GM23338 (cell line): ENCODE results near the gene EIF1B.

Experiments used
- CREB1 ChIP-seq: fragments of 250-450 bp; sonication (Bioruptor Pico); IDR thresholded peaks from 2 replicates; pipeline ENCODE4 v1.5.0; 2020; ENCODE audit warnings: low read depth, mild to moderate bottlenecking, moderate library complexity
- ETS1 ChIP-seq: IDR thresholded peaks from 2 replicates; pipeline ENCODE4 v1.6.1; 2016; ENCODE audit warnings: antibody characterized with exemption
- EZH2 ChIP-seq: fragments of 200-600 bp; sonication (generic); IDR thresholded peaks from one replicate; pipeline ENCODE4 v1.8.0; 2017; ENCODE audit warnings: antibody characterized with exemption, mild to moderate bottlenecking, low read depth; ENCODE audit not compliant: unreplicated experiment
- EZH2phosphoT487 ChIP-seq: fragments of 200-600 bp; sonication (generic); IDR thresholded peaks from one replicate; pipeline ENCODE4 v1.8.1; 2018; ENCODE audit warnings: antibody characterized with exemption; ENCODE audit not compliant: unreplicated experiment
- JUNB ChIP-seq: IDR thresholded peaks from one replicate; pipeline ENCODE4 v1.6.1; 2016; ENCODE audit warnings: antibody characterized with exemption; ENCODE audit not compliant: unreplicated experiment
- NANOG ChIP-seq: IDR thresholded peaks from 2 replicates; pipeline ENCODE4 v1.6.1; 2016; ENCODE audit warnings: antibody characterized with exemption, borderline replicate concordance
- POLR2AphosphoS5 ChIP-seq: IDR thresholded peaks from 2 replicates; pipeline ENCODE4 v1.6.1; 2016; ENCODE audit warnings: antibody characterized with exemption, low read depth
- REST ChIP-seq: IDR thresholded peaks from one replicate; pipeline ENCODE4 v1.6.1; 2018; ENCODE audit warnings: antibody characterized with exemption; ENCODE audit not compliant: unreplicated experiment
- STAT1 ChIP-seq: IDR thresholded peaks from one replicate; pipeline ENCODE4 v1.6.1; 2016; ENCODE audit warnings: antibody characterized with exemption; ENCODE audit not compliant: unreplicated experiment
- ZNF331 ChIP-seq: fragments of 250-450 bp; sonication (Bioruptor Pico); IDR thresholded peaks from 2 replicates; pipeline ENCODE4 v1.5.0; 2020; ENCODE audit warnings: low read depth, mild to moderate bottlenecking, moderate library complexity
- ZNF462 ChIP-seq: fragments of 250-450 bp; sonication (Bioruptor Pico); IDR thresholded peaks from 2 replicates; pipeline ENCODE4 v1.5.0; 2020; ENCODE audit warnings: mild to moderate bottlenecking, moderate library complexity
- TF ChIP-seq, protein P1 (sequence below), 2 experiments: fragments of 200-600 bp in 1 of 2; sonication (generic) in 1 of 2; conservative IDR thresholded peaks; 2 replicates each; pipeline versions ENCODE4 v1.5.1 to v1.6.1; 2016 to 2017; ENCODE audit warnings: antibody characterized with exemption in 2 of 2, low read depth in 2 of 2, mild to moderate bottlenecking in 2 of 2, moderate library complexity in 1 of 2

DNA sequence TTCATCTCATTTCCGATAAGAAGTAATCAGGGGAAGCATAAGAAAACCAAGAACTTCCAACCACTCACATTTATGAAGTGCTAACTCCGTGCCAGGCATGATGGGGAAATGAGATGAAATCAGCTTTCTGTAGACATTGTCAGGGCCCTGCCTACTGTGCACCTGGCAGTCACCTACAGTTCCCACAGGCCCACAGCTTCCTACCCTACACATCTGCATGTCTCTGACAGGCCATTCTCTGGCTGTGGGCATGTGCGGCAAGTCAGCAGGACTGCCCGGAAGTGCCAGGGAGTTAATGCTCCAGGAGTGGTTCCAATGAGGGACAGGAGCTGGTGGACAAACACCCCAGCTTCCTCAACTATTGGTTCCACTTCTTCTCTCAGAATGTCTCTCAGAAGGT is 24.3 kb downstream of the EIF1B start:
- TF ChIP-seq, protein P1, sequence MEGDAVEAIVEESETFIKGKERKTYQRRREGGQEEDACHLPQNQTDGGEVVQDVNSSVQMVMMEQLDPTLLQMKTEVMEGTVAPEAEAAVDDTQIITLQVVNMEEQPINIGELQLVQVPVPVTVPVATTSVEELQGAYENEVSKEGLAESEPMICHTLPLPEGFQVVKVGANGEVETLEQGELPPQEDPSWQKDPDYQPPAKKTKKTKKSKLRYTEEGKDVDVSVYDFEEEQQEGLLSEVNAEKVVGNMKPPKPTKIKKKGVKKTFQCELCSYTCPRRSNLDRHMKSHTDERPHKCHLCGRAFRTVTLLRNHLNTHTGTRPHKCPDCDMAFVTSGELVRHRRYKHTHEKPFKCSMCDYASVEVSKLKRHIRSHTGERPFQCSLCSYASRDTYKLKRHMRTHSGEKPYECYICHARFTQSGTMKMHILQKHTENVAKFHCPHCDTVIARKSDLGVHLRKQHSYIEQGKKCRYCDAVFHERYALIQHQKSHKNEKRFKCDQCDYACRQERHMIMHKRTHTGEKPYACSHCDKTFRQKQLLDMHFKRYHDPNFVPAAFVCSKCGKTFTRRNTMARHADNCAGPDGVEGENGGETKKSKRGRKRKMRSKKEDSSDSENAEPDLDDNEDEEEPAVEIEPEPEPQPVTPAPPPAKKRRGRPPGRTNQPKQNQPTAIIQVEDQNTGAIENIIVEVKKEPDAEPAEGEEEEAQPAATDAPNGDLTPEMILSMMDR (conservative IDR thresholded peaks at IDR 0.05; ENCODE audit: low read depth in 2 of 2) = no peak
- TF ChIP-seq POLR2AphosphoS5 (no peak), ZNF462 (CRISPR knock-in tag) (no peak), CREB1 (CRISPR knock-in tag) (no peak), REST (no peak), EZH2phosphoT487 (no peak), EZH2 (no peak), JUNB (no peak), STAT1 (no peak), NANOG (no peak), ETS1 (no peak), ZNF331 (no peak)
